AG04449 (cell line): ENCODE measurements around the gene NUDT16.

ENCODE experiments used
- CTCF ChIA-PET: fragments of 350-600 bp; formaldehyde crosslinking; extraction: SDS; loops from one replicate; lab custom pipeline; 2021; ENCODE audit warnings: antibody characterized with exemption; lab: Yijun Ruan, JAX
- POLR2A ChIA-PET: fragments of 400-600, 350-600 bp; formaldehyde crosslinking; extraction: SDS; loops from one replicate; lab custom pipeline; 2020; ENCODE audit warnings: antibody characterized with exemption, inconsistent platforms; lab: Yijun Ruan, JAX
- DNase-seq: peaks from one replicate; pipeline ENCODE4 v3.0.0-alpha.2; 2010; ENCODE audit warnings: low read depth, low spot score
- H3K4me3 ChIP-seq: 2 replicates; pipeline ENCODE4 v1.5.1; 2011; ENCODE audit warnings: low read depth, mild to moderate bottlenecking, control low read depth, low read length
- CTCF ChIP-seq: IDR thresholded peaks from one replicate; pipeline ENCODE4 v1.5.1; 2011; ENCODE audit warnings: mild to moderate bottlenecking, moderate library complexity, low read length, control low read depth, inconsistent platforms; ENCODE audit not compliant: insufficient read depth; ENCODE audit errors: missing control alignments

Gene NUDT16

GRCh38 chr3:131393051-131393450, 11.5 kb downstream of the NUDT16 start:
- ChIA-PET POLR2A (no interaction called here), CTCF (no interaction called here)
- H3K4me3 ChIP-seq: no peak overlapping the region
- DNase-seq: no peak
- no peak for TF ChIP-seq CTCF

DNA sequence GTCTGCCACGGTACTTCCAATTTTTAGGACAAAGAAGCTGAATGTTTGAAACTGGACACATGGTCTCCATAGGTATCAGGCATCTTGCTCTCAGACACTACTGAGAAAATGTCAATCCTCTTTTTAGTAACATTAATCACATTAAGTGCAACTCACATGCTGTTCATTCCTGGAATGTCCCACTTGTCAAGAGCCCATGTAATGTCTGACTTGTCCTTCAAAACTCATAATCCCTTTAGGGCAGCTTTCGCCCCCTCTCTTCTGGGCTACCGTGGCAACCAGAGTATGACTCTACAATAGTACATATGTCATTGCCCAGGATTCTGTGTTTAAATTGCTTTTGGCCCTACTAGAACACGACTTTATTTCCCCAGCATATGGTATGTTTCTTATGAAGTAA, 12.3 kb downstream of the NUDT16 start:
- TF ChIP-seq CTCF: no peak
- H3K4me3 ChIP-seq: no peak overlapping the region
- no peak for DNase-seq
- ChIA-PET CTCF (no interaction called here), POLR2A (interaction anchor here (1.0 kb wide), 1 partner anchor 12 kb away, joined by 3 read pairs; no protein-coding TSS in a partner anchor)

DNA sequence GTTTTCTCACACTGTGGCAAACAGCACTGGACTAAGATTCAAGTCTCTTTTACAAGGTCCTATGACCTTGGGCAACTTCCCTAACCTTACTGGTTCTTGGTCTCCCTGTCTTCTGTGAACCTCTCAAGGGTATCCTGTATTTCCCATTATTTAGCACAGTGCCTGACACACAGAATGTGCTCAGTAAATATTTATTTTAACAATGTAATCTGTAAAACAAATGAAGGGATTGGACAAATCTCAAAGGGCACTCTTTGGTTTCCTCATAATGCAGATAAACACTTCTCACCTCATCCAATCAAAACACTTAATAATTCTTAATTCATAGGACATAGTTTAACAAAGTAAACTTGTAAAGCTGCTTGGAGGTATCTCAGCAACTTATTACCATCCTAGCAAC, 12.8 kb downstream of the NUDT16 start:
- no peak for TF ChIP-seq CTCF
- H3K4me3 ChIP-seq: no peak overlapping the region
- ChIA-PET POLR2A (interaction anchor here (1.0 kb wide), 1 partner anchor 12 kb away, joined by 3 read pairs; no protein-coding TSS in a partner anchor), CTCF (no interaction called here)
- DNase-seq: no peak

DNA sequence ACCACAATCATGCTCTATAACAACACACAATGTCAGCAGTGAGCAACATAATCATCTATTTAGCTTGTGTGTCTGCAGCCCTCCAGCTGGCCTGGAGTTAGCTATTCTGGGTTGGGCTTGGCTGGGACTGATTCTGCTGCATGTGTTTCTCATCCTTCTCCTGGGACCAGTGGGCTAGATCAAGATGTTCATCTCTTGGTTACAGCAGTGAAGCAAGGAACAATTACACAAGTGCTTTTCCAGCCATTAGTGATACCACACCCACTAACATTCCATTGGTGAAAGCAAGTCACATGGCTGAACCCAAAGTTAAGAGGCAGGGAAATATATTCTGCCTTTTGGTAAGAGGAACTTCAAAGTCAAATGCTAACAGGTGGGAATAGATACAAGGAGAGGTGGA, 14.6 kb downstream of the NUDT16 start:
- ChIA-PET CTCF (no interaction called here), POLR2A (no interaction called here)
- no peak for DNase-seq
- TF ChIP-seq CTCF: no peak
- H3K4me3 ChIP-seq: no peak overlapping the region

- no peak for DNase-seq
- TF ChIP-seq CTCF: no peak
- H3K4me3 ChIP-seq: no peak overlapping the region
- CTCF ChIA-PET: no interaction called here
- POLR2A ChIA-PET: no interaction called here
Observed at GRCh38 chr3:131397889-131398288, 16.3 kb downstream of the NUDT16 start.

DNA sequence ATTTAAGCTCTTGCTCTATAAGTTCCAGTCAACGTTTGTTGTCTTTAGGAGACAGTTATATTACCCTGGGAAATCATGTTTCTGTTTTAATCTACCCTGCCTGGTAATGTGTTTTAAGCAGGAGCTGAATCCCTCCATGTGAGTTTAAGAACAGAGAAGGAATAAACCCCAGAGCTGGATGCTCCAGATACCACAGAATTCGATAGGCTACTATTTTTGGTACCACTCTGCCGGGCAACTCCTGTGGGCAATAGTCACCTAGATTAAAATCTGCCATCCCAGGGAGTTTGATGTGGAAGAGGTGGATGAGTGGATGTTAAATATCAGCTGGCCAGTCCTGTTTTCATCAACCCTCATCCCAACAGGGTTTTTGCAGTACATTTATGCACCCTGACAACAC, 20.4 kb downstream of the NUDT16 start:
- H3K4me3 ChIP-seq: no peak overlapping the region
- no peak for TF ChIP-seq CTCF
- no peak for DNase-seq
- CTCF ChIA-PET: no interaction called here
- POLR2A ChIA-PET: interaction anchor here (2.3 kb wide), 1 partner anchor 20 kb away, joined by 9 read pairs; the partner anchor contains the start of gene NUDT16
